IMR-90 (cell line): ENCODE results near the gene FRAS1.

Experiments used
- MXI1 ChIP-seq: IDR thresholded peaks from 2 replicates; pipeline ENCODE4 v1.6.1; 2012; ENCODE audit warnings: low read depth, mild to moderate bottlenecking, low read length, moderate library complexity, borderline replicate concordance
- NFE2L2 ChIP-seq: fragments of 150-350 bp; IDR thresholded peaks from 2 replicates; pipeline ENCODE4 v1.6.1; 2016; ENCODE audit warnings: low read depth, mild to moderate bottlenecking, low read length
- POLR2A ChIP-seq: IDR thresholded peaks from 2 replicates; pipeline ENCODE4 v1.6.1; 2012; ENCODE audit warnings: mild to moderate bottlenecking, low read depth, low read length
- RAD21 ChIP-seq: IDR thresholded peaks from 2 replicates; pipeline ENCODE4 v1.6.1; 2012; ENCODE audit warnings: low read length, improper control_type of control experiment
- RCOR1 ChIP-seq: IDR thresholded peaks from 2 replicates; pipeline ENCODE4 v1.6.1; 2012; ENCODE audit warnings: mild to moderate bottlenecking, low read length, improper control_type of control experiment; ENCODE audit not compliant: insufficient replicate concordance
- RFX5 ChIP-seq: IDR thresholded peaks from 2 replicates; pipeline ENCODE4 v1.8.0; 2012; ENCODE audit warnings: low read depth, mild to moderate bottlenecking, low read length, moderate library complexity
- TF ChIP-seq, protein P1 (sequence below): conservative IDR thresholded peaks from 2 replicates; pipeline ENCODE4 v1.5.1; 2012; ENCODE audit warnings: mild to moderate bottlenecking, low read depth, low read length, improper control_type of control experiment

DNA sequence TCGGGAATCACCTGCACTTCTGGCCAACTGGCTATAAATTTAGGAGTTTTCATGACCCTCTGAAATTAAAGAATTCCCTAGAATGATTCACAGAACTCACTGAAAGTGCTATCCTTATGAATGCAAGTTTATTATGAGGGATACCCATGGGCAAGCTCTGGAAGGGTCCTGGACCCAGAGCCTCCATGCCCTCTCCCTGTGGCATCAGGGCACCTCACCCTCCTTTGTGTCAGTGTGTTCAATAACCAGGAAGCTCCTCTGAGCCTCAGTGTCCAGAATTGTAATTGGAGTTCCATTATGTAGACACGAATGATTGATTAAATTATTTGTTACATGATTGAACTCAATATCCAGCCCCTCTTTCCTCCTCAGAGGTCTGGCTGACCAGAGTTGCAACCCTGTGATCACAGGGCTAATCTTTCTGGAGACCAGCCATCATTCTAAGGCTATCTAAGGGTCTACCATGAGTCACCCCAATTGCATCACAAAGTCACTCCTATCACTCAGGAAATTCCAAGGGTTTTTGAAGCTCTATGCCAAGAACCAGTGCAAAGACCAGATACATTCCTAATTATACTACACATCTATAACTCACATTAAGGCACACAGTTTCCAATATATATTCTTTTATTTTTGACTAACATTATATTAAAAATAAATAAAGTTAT is 503.3 kb downstream of the FRAS1 start:
- TF ChIP-seq, protein P1, sequence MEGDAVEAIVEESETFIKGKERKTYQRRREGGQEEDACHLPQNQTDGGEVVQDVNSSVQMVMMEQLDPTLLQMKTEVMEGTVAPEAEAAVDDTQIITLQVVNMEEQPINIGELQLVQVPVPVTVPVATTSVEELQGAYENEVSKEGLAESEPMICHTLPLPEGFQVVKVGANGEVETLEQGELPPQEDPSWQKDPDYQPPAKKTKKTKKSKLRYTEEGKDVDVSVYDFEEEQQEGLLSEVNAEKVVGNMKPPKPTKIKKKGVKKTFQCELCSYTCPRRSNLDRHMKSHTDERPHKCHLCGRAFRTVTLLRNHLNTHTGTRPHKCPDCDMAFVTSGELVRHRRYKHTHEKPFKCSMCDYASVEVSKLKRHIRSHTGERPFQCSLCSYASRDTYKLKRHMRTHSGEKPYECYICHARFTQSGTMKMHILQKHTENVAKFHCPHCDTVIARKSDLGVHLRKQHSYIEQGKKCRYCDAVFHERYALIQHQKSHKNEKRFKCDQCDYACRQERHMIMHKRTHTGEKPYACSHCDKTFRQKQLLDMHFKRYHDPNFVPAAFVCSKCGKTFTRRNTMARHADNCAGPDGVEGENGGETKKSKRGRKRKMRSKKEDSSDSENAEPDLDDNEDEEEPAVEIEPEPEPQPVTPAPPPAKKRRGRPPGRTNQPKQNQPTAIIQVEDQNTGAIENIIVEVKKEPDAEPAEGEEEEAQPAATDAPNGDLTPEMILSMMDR, result no peak
- TF ChIP-seq POLR2A (no peak), RFX5 (no peak), RCOR1 (no peak), NFE2L2 (no peak), MXI1 (no peak), RAD21 (no peak)
